Loucy (cell line): ENCODE measurements around the gene BIN1.

ENCODE experiments used
- H2AFZ ChIP-seq: fragments of 200-600 bp; sonication (generic); 2 replicates; pipeline ENCODE4 v1.6.0; 2016; ENCODE audit warnings: antibody characterized with exemption, mild to moderate bottlenecking, low read length, moderate library complexity
- H3F3A ChIP-seq: fragments of 200-600 bp; 2 replicates; pipeline ENCODE4 v1.6.0; 2016; ENCODE audit warnings: antibody characterized with exemption, low read depth, mild to moderate bottlenecking
- H3K27me3 ChIP-seq: fragments of 200-600 bp; sonication (generic); 2 replicates; pipeline ENCODE4 v1.6.1; 2014; ENCODE audit warnings: low read length, mild to moderate bottlenecking; ENCODE audit not compliant: insufficient read depth, poor library complexity, severe bottlenecking
- H3K36me3 ChIP-seq: fragments of 200-600 bp; sonication (generic); 2 replicates; pipeline ENCODE4 v1.6.1; 2016; ENCODE audit warnings: low read length; ENCODE audit not compliant: insufficient read depth
- H3K4me1 ChIP-seq: fragments of 200-600 bp; sonication (generic); 2 replicates; pipeline ENCODE4 v1.5.1; 2014; ENCODE audit warnings: low read length, mild to moderate bottlenecking; ENCODE audit not compliant: insufficient read depth, poor library complexity, severe bottlenecking
- H3K4me2 ChIP-seq: fragments of 200-600 bp; sonication (generic); 2 replicates; pipeline ENCODE4 v1.6.0; 2014; ENCODE audit warnings: antibody characterized with exemption, low read length, low read depth, mild to moderate bottlenecking; ENCODE audit not compliant: poor library complexity, severe bottlenecking
- H3K4me3 ChIP-seq: fragments of 200-600 bp; sonication (generic); 2 replicates; pipeline ENCODE4 v1.5.1; 2014; ENCODE audit warnings: low read length, mild to moderate bottlenecking, mixed read lengths; ENCODE audit not compliant: poor library complexity, severe bottlenecking
- H3K79me2 ChIP-seq: fragments of 200-600 bp; sonication (generic); 2 replicates; pipeline ENCODE4 v1.6.1; 2014; ENCODE audit warnings: low read length; ENCODE audit not compliant: insufficient read depth
- H3K9ac ChIP-seq: fragments of 200-600 bp; sonication (generic); 2 replicates; pipeline ENCODE4 v1.6.0; 2014; ENCODE audit warnings: mild to moderate bottlenecking, low read depth, low read length, moderate library complexity; ENCODE audit not compliant: poor library complexity, severe bottlenecking
- H3K9me2 ChIP-seq: fragments of 200-600 bp; sonication (generic); replicated peaks from 2 replicates; pipeline ENCODE4 v1.6.1; 2016; ENCODE audit warnings: low read depth, low read length, mixed read lengths
- H3K9me3 ChIP-seq: fragments of 200-600 bp; sonication (generic); 2 replicates; pipeline ENCODE4 v1.6.1; 2014; ENCODE audit warnings: mild to moderate bottlenecking, antibody characterized with exemption, low read length, low read depth; ENCODE audit not compliant: insufficient read depth
- H4K20me1 ChIP-seq: fragments of 200-600 bp; sonication (generic); 2 replicates; pipeline ENCODE4 v1.6.0; 2014; ENCODE audit warnings: antibody characterized with exemption, low read length, mild to moderate bottlenecking; ENCODE audit not compliant: insufficient read depth, poor library complexity, severe bottlenecking
- EZH2phosphoT487 ChIP-seq: fragments of 200-600 bp; IDR thresholded peaks from 2 replicates; pipeline ENCODE4 v1.6.1; 2018; ENCODE audit warnings: antibody characterized with exemption, mild to moderate bottlenecking, moderate library complexity, borderline replicate concordance
- TF ChIP-seq, protein P1 (sequence below): fragments of 200-600 bp; sonication (generic); conservative IDR thresholded peaks from 2 replicates; pipeline ENCODE4 v1.5.1; 2014; ENCODE audit warnings: mild to moderate bottlenecking, antibody characterized with exemption, low read length

The BIN1 gene

GRCh38 chr2:127014224-127014623, 92.7 kb downstream of the BIN1 start:
- no peaks in the 10 kb centered on the region for H3F3A ChIP-seq
- H4K20me1 ChIP-seq = no peaks in the 10 kb centered on the region
- TF ChIP-seq EZH2phosphoT487 = no peak
- TF ChIP-seq, protein P1, sequence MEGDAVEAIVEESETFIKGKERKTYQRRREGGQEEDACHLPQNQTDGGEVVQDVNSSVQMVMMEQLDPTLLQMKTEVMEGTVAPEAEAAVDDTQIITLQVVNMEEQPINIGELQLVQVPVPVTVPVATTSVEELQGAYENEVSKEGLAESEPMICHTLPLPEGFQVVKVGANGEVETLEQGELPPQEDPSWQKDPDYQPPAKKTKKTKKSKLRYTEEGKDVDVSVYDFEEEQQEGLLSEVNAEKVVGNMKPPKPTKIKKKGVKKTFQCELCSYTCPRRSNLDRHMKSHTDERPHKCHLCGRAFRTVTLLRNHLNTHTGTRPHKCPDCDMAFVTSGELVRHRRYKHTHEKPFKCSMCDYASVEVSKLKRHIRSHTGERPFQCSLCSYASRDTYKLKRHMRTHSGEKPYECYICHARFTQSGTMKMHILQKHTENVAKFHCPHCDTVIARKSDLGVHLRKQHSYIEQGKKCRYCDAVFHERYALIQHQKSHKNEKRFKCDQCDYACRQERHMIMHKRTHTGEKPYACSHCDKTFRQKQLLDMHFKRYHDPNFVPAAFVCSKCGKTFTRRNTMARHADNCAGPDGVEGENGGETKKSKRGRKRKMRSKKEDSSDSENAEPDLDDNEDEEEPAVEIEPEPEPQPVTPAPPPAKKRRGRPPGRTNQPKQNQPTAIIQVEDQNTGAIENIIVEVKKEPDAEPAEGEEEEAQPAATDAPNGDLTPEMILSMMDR = no peak
- H3K27me3 ChIP-seq = no peaks in the 10 kb centered on the region
- no peaks in the 10 kb centered on the region for H3K36me3 ChIP-seq
- H3K4me2 ChIP-seq = no peak overlapping the region
- no peaks in the 10 kb centered on the region for H3K4me1 ChIP-seq
- no peaks in the 10 kb centered on the region for H3K79me2 ChIP-seq
- no peak overlapping the region for H2AFZ ChIP-seq
- H3K9me2 ChIP-seq = no peaks in the 10 kb centered on the region
- H3K4me3 ChIP-seq = no peak overlapping the region
- no peaks in the 10 kb centered on the region for H3K9me3 ChIP-seq
- H3K9ac ChIP-seq = no peak overlapping the region

- Histone ChIP-seq H4K20me1 (no peaks in the 10 kb centered on the region), H3K9ac (no peak overlapping the region), H3K4me3 (no peak overlapping the region), H3K27me3 (no peaks in the 10 kb centered on the region), H3K9me2 (no peaks in the 10 kb centered on the region), H2AFZ (no peak overlapping the region), H3K4me1 (no peaks in the 10 kb centered on the region), H3F3A (no peaks in the 10 kb centered on the region), H3K4me2 (no peak overlapping the region), H3K79me2 (no peaks in the 10 kb centered on the region), H3K9me3 (no peaks in the 10 kb centered on the region), H3K36me3 (no peaks in the 10 kb centered on the region)
- TF ChIP-seq, protein P1 = no peak
- no peak for TF ChIP-seq EZH2phosphoT487
Observed at GRCh38 chr2:127012868-127013267, 94.1 kb downstream of the BIN1 start.

GRCh38 chr2:127012215-127012614, 94.7 kb downstream of the BIN1 start:
- H3F3A ChIP-seq = no peaks in the 10 kb centered on the region

More at GRCh38 chr2:127012215-127012614, 94.7 kb downstream of the BIN1 start:
- H4K20me1 ChIP-seq = no peaks in the 10 kb centered on the region
- H3K36me3 ChIP-seq = no peaks in the 10 kb centered on the region
- H3K79me2 ChIP-seq = no peaks in the 10 kb centered on the region
- TF ChIP-seq, protein P1 = no peak
- TF ChIP-seq EZH2phosphoT487 = no peak
- H2AFZ ChIP-seq = no peak overlapping the region
- H3K4me1 ChIP-seq = no peaks in the 10 kb centered on the region
- no peaks in the 10 kb centered on the region for H3K27me3 ChIP-seq
- H3K4me2 ChIP-seq = no peak overlapping the region
- H3K9me2 ChIP-seq = no peaks in the 10 kb centered on the region
- H3K4me3 ChIP-seq = no peak overlapping the region
- H3K9ac ChIP-seq = no peak overlapping the region
- H3K9me3 ChIP-seq = no peaks in the 10 kb centered on the region
